Activated CD4-positive, alpha-beta T cell treated with anti-CD3 and anti-CD28 coated beads, Interleukin-2, amount 10 ng/mL, durations not matched to agents 7 days and 5 days (primary cell): ENCODE data around the gene OR6B2. TPM values are rescaled to one million over a fixed set of nuclear protein-coding genes. Genes with fewer than 3 reads are reported as not detected.

Experiments used
- CTCF ChIA-PET: fragments of 350-600 bp; sonication (Branson Sonifier 250); formaldehyde crosslinking; loops from one replicate; lab custom pipeline; 2021; ENCODE audit warnings: antibody characterized with exemption; lab: Charles Lee
- POLR2A ChIA-PET: fragments of 350-600 bp; sonication (Branson Sonifier 250); formaldehyde crosslinking; loops from one replicate; lab custom pipeline; 2021; ENCODE audit warnings: antibody characterized with exemption; lab: Charles Lee
- DNase-seq: peaks from one replicate; pipeline ENCODE4 v3.0.0-alpha.2; 2020
- H3K27ac Mint-ChIP-seq: one replicate; pipeline ENCODE4 v1.8.0; 2021; ENCODE audit warnings: mild to moderate bottlenecking, moderate library complexity, mixed read lengths
- H3K27me3 Mint-ChIP-seq: one replicate; pipeline ENCODE4 v1.8.0; 2021; ENCODE audit warnings: mixed read lengths
- H3K36me3 Mint-ChIP-seq: one replicate; pipeline ENCODE4 v1.8.0; 2021; ENCODE audit warnings: low read depth, mixed read lengths
- H3K4me1 Mint-ChIP-seq: one replicate; pipeline ENCODE4 v1.8.0; 2021; ENCODE audit warnings: mixed read lengths
- H3K4me3 Mint-ChIP-seq: one replicate; pipeline ENCODE4 v1.8.0; 2021; ENCODE audit warnings: mild to moderate bottlenecking, moderate library complexity, mixed read lengths
- H3K9me3 Mint-ChIP-seq: one replicate; pipeline ENCODE4 v1.8.0; 2021; ENCODE audit warnings: mixed read lengths
- total RNA-seq, 2 experiments: library from RNA; stranded (reverse); gene quantifications; one replicate each; pipeline ENCODE4 v1.2.3, GENCODE V29; 2021

OR6B2 gene
- total RNA-seq, 2 experiments from 2014 or later: not detected

GRCh38 chr2:240032406-240033329 is 2.4 kb upstream of the OR6B2 start:
- no peak for DNase-seq
- no peaks in the 10 kb centered on the region for H3K4me1 Mint-ChIP-seq

GRCh38 chr2:240024766-240025165 is 5.5 kb downstream of the OR6B2 start:
- H3K9me3 Mint-ChIP-seq: no peaks in the 10 kb centered on the region

More at GRCh38 chr2:240032406-240033329, 2.4 kb upstream of the OR6B2 start:
- Mint-ChIP-seq H3K9me3 (no peaks in the 10 kb centered on the region), H3K4me3 (no peak overlapping the region), H3K27me3 (peaks cover 37% of the 10 kb centered on the region), H3K36me3 (no peaks in the 10 kb centered on the region), H3K27ac (no peak overlapping the region)
- ChIA-PET POLR2A (no interaction called here), CTCF (no interaction called here)

GRCh38 chr2:240023792-240024191 is 6.4 kb downstream of the OR6B2 start:
- Mint-ChIP-seq H3K27ac (peak overlapping the region; percentile 96), H3K4me1 (peaks cover 22% of the 10 kb centered on the region), H3K9me3 (no peaks in the 10 kb centered on the region), H3K4me3 (peak overlapping the region; percentile 92), H3K27me3 (peaks cover 2% of the 10 kb centered on the region), H3K36me3 (peaks cover 10% of the 10 kb centered on the region)
- POLR2A ChIA-PET: no interaction called here
- no peak for DNase-seq
- CTCF ChIA-PET: no interaction called here

More at GRCh38 chr2:240024766-240025165, 5.5 kb downstream of the OR6B2 start:
- peak overlapping the region; percentile 96 for H3K27ac Mint-ChIP-seq
- peaks cover 6% of the 10 kb centered on the region for H3K27me3 Mint-ChIP-seq
- ChIA-PET CTCF (interaction anchor here (1.0 to 1.3 kb wide), 2 partner anchors 12 kb away, joined by 3 to 4 read pairs; no protein-coding TSS in a partner anchor), POLR2A (no interaction called here)
- peaks cover 22% of the 10 kb centered on the region for H3K4me1 Mint-ChIP-seq
- peak; percentile 28 for DNase-seq
- peak overlapping the region; percentile 92 for H3K4me3 Mint-ChIP-seq
- H3K36me3 Mint-ChIP-seq: peaks cover 10% of the 10 kb centered on the region

- ChIA-PET POLR2A (no interaction called here), CTCF (interaction anchor here (0.7 to 0.9 kb wide), 3 partner anchors 10 to 75 kb away, joined by 3 read pairs; no protein-coding TSS in a partner anchor)
- H3K4me3 Mint-ChIP-seq: no peak overlapping the region
- H3K9me3 Mint-ChIP-seq: no peaks in the 10 kb centered on the region
- H3K36me3 Mint-ChIP-seq: peaks cover 23% of the 10 kb centered on the region
- peaks cover 21% of the 10 kb centered on the region for H3K4me1 Mint-ChIP-seq
- DNase-seq: peak; percentile 74
- no peaks in the 10 kb centered on the region for H3K27me3 Mint-ChIP-seq
- no peak overlapping the region for H3K27ac Mint-ChIP-seq
Observed at GRCh38 chr2:240021488-240022104, 8.6 kb downstream of the OR6B2 start.

- H3K9me3 Mint-ChIP-seq: no peaks in the 10 kb centered on the region
- peaks cover 5% of the 10 kb centered on the region for H3K4me1 Mint-ChIP-seq
- POLR2A ChIA-PET: no interaction called here
- H3K27me3 Mint-ChIP-seq: no peaks in the 10 kb centered on the region
- CTCF ChIA-PET: no interaction called here
- peaks cover 34% of the 10 kb centered on the region for H3K36me3 Mint-ChIP-seq
- H3K4me3 Mint-ChIP-seq: no peak overlapping the region
- DNase-seq: no peak
- H3K27ac Mint-ChIP-seq: no peak overlapping the region
Observed at GRCh38 chr2:240018071-240018750, 12.0 kb downstream of the OR6B2 start.

- no peaks in the 10 kb centered on the region for H3K4me1 Mint-ChIP-seq
- H3K9me3 Mint-ChIP-seq: no peaks in the 10 kb centered on the region
- H3K4me3 Mint-ChIP-seq: no peak overlapping the region
- no peaks in the 10 kb centered on the region for H3K27me3 Mint-ChIP-seq
- ChIA-PET CTCF (no interaction called here), POLR2A (no interaction called here)
- no peak for DNase-seq
- H3K36me3 Mint-ChIP-seq: peaks cover 33% of the 10 kb centered on the region
- H3K27ac Mint-ChIP-seq: no peak overlapping the region
Observed at GRCh38 chr2:240014327-240014726, 15.9 kb downstream of the OR6B2 start.

GRCh38 chr2:240013343-240013742 is 16.9 kb downstream of the OR6B2 start:
- Mint-ChIP-seq H3K4me1 (no peaks in the 10 kb centered on the region), H3K36me3 (peaks cover 33% of the 10 kb centered on the region), H3K27ac (no peak overlapping the region), H3K4me3 (no peak overlapping the region), H3K27me3 (no peaks in the 10 kb centered on the region), H3K9me3 (no peaks in the 10 kb centered on the region)
- no peak for DNase-seq
- POLR2A ChIA-PET: no interaction called here
- CTCF ChIA-PET: interaction anchor here (0.9 to 1.1 kb wide), 3 partner anchors 12 to 44 kb away, joined by 3 to 4 read pairs (median 3); partner anchors contain the start of gene NDUFA10

GRCh38 chr2:240002983-240003382 is 27.2 kb downstream of the OR6B2 start:
- no peak overlapping the region for H3K27ac Mint-ChIP-seq
- CTCF ChIA-PET: interaction anchor here (0.7 kb wide), 1 partner anchor 11 kb away, joined by 3 read pairs; no protein-coding TSS in a partner anchor

GRCh38 chr2:240000671-240001070 is 29.6 kb downstream of the OR6B2 start:
- DNase-seq: no peak
- ChIA-PET CTCF (no interaction called here), POLR2A (no interaction called here)
- Mint-ChIP-seq H3K36me3 (peaks cover 22% of the 10 kb centered on the region), H3K9me3 (no peaks in the 10 kb centered on the region), H3K4me3 (no peak overlapping the region), H3K4me1 (no peaks in the 10 kb centered on the region), H3K27me3 (no peaks in the 10 kb centered on the region), H3K27ac (no peak overlapping the region)

More at GRCh38 chr2:240002983-240003382, 27.2 kb downstream of the OR6B2 start:
- Mint-ChIP-seq H3K27me3 (no peaks in the 10 kb centered on the region), H3K36me3 (peaks cover 28% of the 10 kb centered on the region), H3K4me3 (no peak overlapping the region), H3K9me3 (no peaks in the 10 kb centered on the region), H3K4me1 (no peaks in the 10 kb centered on the region)
- DNase-seq: no peak
- POLR2A ChIA-PET: no interaction called here

GRCh38 chr2:239997686-239998409 is 32.4 kb downstream of the OR6B2 start:
- H3K9me3 Mint-ChIP-seq: no peaks in the 10 kb centered on the region
- ChIA-PET POLR2A (no interaction called here), CTCF (interaction anchor here (0.6 kb wide), 1 partner anchor 1911 kb away, joined by 3 read pairs; no protein-coding TSS in a partner anchor)
- H3K27me3 Mint-ChIP-seq: no peaks in the 10 kb centered on the region
- peaks cover 17% of the 10 kb centered on the region for H3K36me3 Mint-ChIP-seq
- H3K4me3 Mint-ChIP-seq: no peak overlapping the region
- H3K4me1 Mint-ChIP-seq: no peaks in the 10 kb centered on the region
- no peak for DNase-seq
- H3K27ac Mint-ChIP-seq: peak overlapping the region; percentile 32

- ChIA-PET POLR2A (no interaction called here), CTCF (interaction anchor here (0.8 kb wide), 1 partner anchor 48 kb away, joined by 3 read pairs; no protein-coding TSS in a partner anchor)
- no peak overlapping the region for H3K4me3 Mint-ChIP-seq
- H3K36me3 Mint-ChIP-seq: peaks cover 8% of the 10 kb centered on the region
- no peaks in the 10 kb centered on the region for H3K9me3 Mint-ChIP-seq
- H3K27me3 Mint-ChIP-seq: no peaks in the 10 kb centered on the region
- no peaks in the 10 kb centered on the region for H3K4me1 Mint-ChIP-seq
- DNase-seq: no peak
- H3K27ac Mint-ChIP-seq: no peak overlapping the region
Observed at GRCh38 chr2:239994086-239994485, 36.1 kb downstream of the OR6B2 start.

- H3K36me3 Mint-ChIP-seq: peaks cover 14% of the 10 kb centered on the region
Observed at GRCh38 chr2:239993291-239993690, 36.9 kb downstream of the OR6B2 start.

More at GRCh38 chr2:239993291-239993690, 36.9 kb downstream of the OR6B2 start:
- Mint-ChIP-seq H3K27ac (no peak overlapping the region), H3K9me3 (no peaks in the 10 kb centered on the region), H3K27me3 (no peaks in the 10 kb centered on the region), H3K4me3 (no peak overlapping the region), H3K4me1 (no peaks in the 10 kb centered on the region)
- ChIA-PET CTCF (no interaction called here), POLR2A (no interaction called here)
- DNase-seq: no peak
